Aorta (tissue), 5 donors: ENCODE data around the gene CHPT1. TPM values are rescaled to one million over a fixed set of nuclear protein-coding genes. Genes with fewer than 3 reads are reported as not detected.
A peak's percentile ranks its signal among the peaks of the same experiment; 100 is the strongest.

Source experiments
- ATAC-seq: fragments of 200-7000 bp; cut with Tn5 transposase; one replicate; pipeline ENCODE4 v1.9.1; 2022; ENCODE audit warnings: moderate library complexity; ENCODE audit not compliant: low FRiP score
- DNase-seq, 2 donors: peaks; one replicate each; pipeline ENCODE4 v3.0.0-alpha.2; 2020
- H3K27ac ChIP-seq, 2 donors: one replicate each; pipeline ENCODE4 v1.5.1; 2013; ENCODE audit warnings: low read length in 2 of 2, mild to moderate bottlenecking in 2 of 2, moderate library complexity in 2 of 2, control low read depth in 1 of 2, inconsistent platforms in 1 of 2, low read depth in 1 of 2
- H3K27me3 ChIP-seq, 2 donors: one replicate each; pipeline ENCODE4 v1.6.1; 2013; ENCODE audit warnings: control low read depth in 1 of 2, low read length in 1 of 2, mild to moderate bottlenecking in 1 of 2, moderate library complexity in 1 of 2; ENCODE audit not compliant: insufficient read depth in 2 of 2, control insufficient read depth in 1 of 2
- H3K36me3 ChIP-seq, 2 donors: one replicate each; pipeline ENCODE4 v1.6.1; 2013; ENCODE audit warnings: control low read depth in 1 of 2, low read length in 1 of 2, mild to moderate bottlenecking in 1 of 2; ENCODE audit not compliant: insufficient read depth in 2 of 2, control insufficient read depth in 1 of 2
- H3K4me1 ChIP-seq, 2 donors: one replicate each; pipeline ENCODE4 v1.6.1; 2013; ENCODE audit warnings: low read length in 2 of 2, control low read depth in 1 of 2, mild to moderate bottlenecking in 1 of 2, moderate library complexity in 1 of 2; ENCODE audit not compliant: insufficient read depth in 2 of 2, control insufficient read depth in 1 of 2
- H3K4me3 ChIP-seq, 2 donors: one replicate each; pipeline ENCODE4 v1.5.1; 2013; ENCODE audit warnings: low read length in 2 of 2, control low read depth in 1 of 2, mild to moderate bottlenecking in 1 of 2
- H3K9me3 ChIP-seq: one replicate; pipeline ENCODE4 v1.6.1; 2013; ENCODE audit warnings: mild to moderate bottlenecking, low read length; ENCODE audit not compliant: control insufficient read depth
- WGBS, 2 donors: extraction: QIAGEN DNeasy Blood & Tissue Kit; methylation state at CpG; one replicate each; pipeline ENCODE4 v1.1.7; 2013; 5-methylcytosine and 5-hydroxymethylcytosine counted together
- intact Hi-C, 2 donors: fragments of 100-400 bp; cut with DNase I; formaldehyde crosslinking; loops; one replicate each; pipeline versions ENCODE4 v1.14.2 to v1.15.0; 2022
- long read RNA-seq, 2 donors: library from polyadenylated mRNA; unstranded; transcript quantifications; one replicate each; pipeline ENCODE4 v2.0.0, GENCODE V29; 2020 to 2021
- polyA plus RNA-seq, 2 donors: library from polyadenylated mRNA; stranded (reverse); fragments of 200-250 nt; gene quantifications; one replicate each; pipeline ENCODE4 v1.2.3, GENCODE V29; 2013
- total RNA-seq, 2 donors: library from RNA; stranded (reverse); fragmentation: NEBNext Ultra II Directional; extraction: Animal tissue kit (Norgen Biotek cat#: 25700); gene quantifications; one replicate each; pipeline ENCODE4 v1.2.1, GENCODE V29; 2021
- donor health status: healthy with polysubstance abuse.
- donor health status: Bipolar disorder and iron deficiency.
- donor health status: DM: no; HTN: no; CAD: no.
- donor health status: DM: no; HTN: no; CAD: no.
- donor health status: DM: yes; HTN: yes; CAD: no.

The CHPT1 gene
- 10 to 100 TPM; 41.8 to 49.9 TPM for total RNA-seq
- 10 to 100 TPM; 34.1 to 83.8 TPM for polyA plus RNA-seq
- long read RNA-seq, donor 1, transcript CHPT1-201 (9 exons, 1,585 nt) = major isoform, 10 of 21 reads
- long read RNA-seq, donor 1, partial matches to known transcripts = 1 of 21 reads
- long read RNA-seq, donor 1, other reads (novel, unspliced or antisense) = 6 of 21 reads
- long read RNA-seq, donor 2, transcript CHPT1-201 (9 exons, 1,585 nt) = major isoform, 25 of 43 reads
- long read RNA-seq, donor 2, partial matches to known transcripts = 3 of 43 reads
- long read RNA-seq, donor 2, other reads (novel, unspliced or antisense) = 11 of 43 reads

- DNase-seq (peak; percentile 79 to 90), ATAC-seq (peak; percentile 82)
- Histone ChIP-seq H3K27ac (peak within 1 kb of the TSS; percentile 43 to 70), H3K36me3 (no peaks in the 10 kb centered on the region), H3K9me3 (no peaks in the 10 kb centered on the region), H3K27me3 (no peaks in the 10 kb centered on the region), H3K4me3 (peak within 1 kb of the TSS; percentile 52 to 68), H3K4me1 (peaks cover 0 to 2% of the 10 kb centered on the region in 2 donors)
- 0% methylated on average over 53 to 80 of the region's 80 CpGs for WGBS, 2 donors
- intact Hi-C loops = no loop called here
Measured at GRCh38 chr12:101697197-101697929, at the start of gene CHPT1. Gene CHPT1, plus strand, starts transcription at chr12:101697640. Its CDS starts 222 bp downstream, at chr12:101697862.

- Histone ChIP-seq H3K4me1 (no peaks in the 10 kb centered on the region), H3K27ac (no peak overlapping the region), H3K9me3 (no peaks in the 10 kb centered on the region), H3K4me3 (no peak overlapping the region), H3K36me3 (no peaks in the 10 kb centered on the region), H3K27me3 (peaks cover 0 to 2% of the 10 kb centered on the region in 2 donors)
- ATAC-seq = no peak
- WGBS, 2 donors = 79 to 88% methylated on average over 2 of the region's 2 CpGs
- intact Hi-C loops = no loop called here
- no peak for DNase-seq
Measured at GRCh38 chr12:101647711-101648110, 49.7 kb upstream of the CHPT1 start.

GRCh38 chr12:101648195-101648594 is 49.2 kb upstream of the CHPT1 start:
- WGBS, 2 donors = 60 to 71% methylated on average over 2 of the region's 2 CpGs
- Histone ChIP-seq H3K36me3 (no peaks in the 10 kb centered on the region), H3K27me3 (peaks cover 0 to 2% of the 10 kb centered on the region in 2 donors), H3K27ac (no peak overlapping the region), H3K4me3 (no peak overlapping the region), H3K4me1 (no peaks in the 10 kb centered on the region), H3K9me3 (no peaks in the 10 kb centered on the region)
- DNase-seq (no peak), ATAC-seq (no peak)
- intact Hi-C loops = no loop called here

- peaks cover 0 to 5% of the 10 kb centered on the region in 2 donors for H3K27me3 ChIP-seq
- no peak overlapping the region for H3K27ac ChIP-seq
- no peak for DNase-seq
- H3K4me3 ChIP-seq = no peak overlapping the region
- H3K9me3 ChIP-seq = no peaks in the 10 kb centered on the region
- H3K4me1 ChIP-seq = no peaks in the 10 kb centered on the region
- no peak for ATAC-seq
- WGBS, 2 donors = 85 to 87% methylated on average over 4 of the region's 4 CpGs
- intact Hi-C loops = no loop called here
- H3K36me3 ChIP-seq = no peaks in the 10 kb centered on the region
Measured at GRCh38 chr12:101650346-101651117, 46.9 kb upstream of the CHPT1 start.

GRCh38 chr12:101653030-101653429 is 44.4 kb upstream of the CHPT1 start:
- no peaks in the 10 kb centered on the region for H3K4me1 ChIP-seq
- H3K4me3 ChIP-seq = no peak overlapping the region
- H3K36me3 ChIP-seq = no peaks in the 10 kb centered on the region
- ATAC-seq (no peak), DNase-seq (no peak)
- intact Hi-C loops = no loop called here
- H3K27ac ChIP-seq = no peak overlapping the region
- 68 to 73% methylated on average over 3 of the region's 3 CpGs for WGBS, 2 donors
- peaks cover 0 to 3% of the 10 kb centered on the region in 2 donors for H3K27me3 ChIP-seq
- H3K9me3 ChIP-seq = no peaks in the 10 kb centered on the region

- Histone ChIP-seq H3K27me3 (peaks cover 0 to 3% of the 10 kb centered on the region in 2 donors), H3K27ac (no peak overlapping the region), H3K36me3 (no peaks in the 10 kb centered on the region), H3K4me1 (no peaks in the 10 kb centered on the region), H3K4me3 (no peak overlapping the region), H3K9me3 (no peaks in the 10 kb centered on the region)
- DNase-seq (no peak), ATAC-seq (no peak)
- intact Hi-C loops = no loop called here
- WGBS, 2 donors = 19 to 26% methylated on average over 3 of the region's 3 CpGs
Measured at GRCh38 chr12:101653503-101653902, 43.9 kb upstream of the CHPT1 start.

- ATAC-seq = no peak
- WGBS, 2 donors = 73 to 77% methylated on average over 1 of the region's 1 CpG
- DNase-seq = no peak
- H3K36me3 ChIP-seq = no peaks in the 10 kb centered on the region
- no peaks in the 10 kb centered on the region for H3K9me3 ChIP-seq
- no peak overlapping the region for H3K27ac ChIP-seq
- intact Hi-C loops = no loop called here
- no peak overlapping the region for H3K4me3 ChIP-seq
- H3K27me3 ChIP-seq = peaks cover 0 to 3% of the 10 kb centered on the region in 2 donors
- no peaks in the 10 kb centered on the region for H3K4me1 ChIP-seq
Measured at GRCh38 chr12:101654442-101654841, 43.0 kb upstream of the CHPT1 start.

- H3K4me1 ChIP-seq = no peaks in the 10 kb centered on the region
- ATAC-seq (no peak), DNase-seq (no peak)
- H3K27ac ChIP-seq = no peak overlapping the region
- intact Hi-C loops = no loop called here
- no peak overlapping the region for H3K4me3 ChIP-seq
- H3K27me3 ChIP-seq = peaks cover 0 to 3% of the 10 kb centered on the region in 2 donors
- WGBS, 2 donors = 40 to 42% methylated on average over 2 of the region's 2 CpGs
- H3K36me3 ChIP-seq = no peaks in the 10 kb centered on the region
- H3K9me3 ChIP-seq = no peaks in the 10 kb centered on the region
Measured at GRCh38 chr12:101655393-101655792, 42.0 kb upstream of the CHPT1 start.
